Right renal cortex interstitium (tissue), 3 donors: ENCODE data around the gene COMMD2. TPM values are rescaled to one million over a fixed set of nuclear protein-coding genes. Genes with fewer than 3 reads are reported as not detected.
A peak's percentile ranks its signal among the peaks of the same experiment; 100 is the strongest.

Experiments
- DNase-seq, 3 donors: peaks; one replicate each; pipeline ENCODE4 v3.0.0-alpha.2; 2013; ENCODE audit warnings: low read depth in 3 of 3, low spot score in 2 of 3
- polyA plus RNA-seq, 3 donors: library from polyadenylated mRNA; unstranded; fragments of 120-200 nt; gene quantifications; one replicate each; pipeline ENCODE4 v1.2.1, GENCODE V29; 2013; ENCODE audit not compliant: insufficient read length in 3 of 3

The COMMD2 gene
- 10 to 100 TPM; 57.8 to 60.6 (median 59.6) TPM for polyA plus RNA-seq

DNA sequence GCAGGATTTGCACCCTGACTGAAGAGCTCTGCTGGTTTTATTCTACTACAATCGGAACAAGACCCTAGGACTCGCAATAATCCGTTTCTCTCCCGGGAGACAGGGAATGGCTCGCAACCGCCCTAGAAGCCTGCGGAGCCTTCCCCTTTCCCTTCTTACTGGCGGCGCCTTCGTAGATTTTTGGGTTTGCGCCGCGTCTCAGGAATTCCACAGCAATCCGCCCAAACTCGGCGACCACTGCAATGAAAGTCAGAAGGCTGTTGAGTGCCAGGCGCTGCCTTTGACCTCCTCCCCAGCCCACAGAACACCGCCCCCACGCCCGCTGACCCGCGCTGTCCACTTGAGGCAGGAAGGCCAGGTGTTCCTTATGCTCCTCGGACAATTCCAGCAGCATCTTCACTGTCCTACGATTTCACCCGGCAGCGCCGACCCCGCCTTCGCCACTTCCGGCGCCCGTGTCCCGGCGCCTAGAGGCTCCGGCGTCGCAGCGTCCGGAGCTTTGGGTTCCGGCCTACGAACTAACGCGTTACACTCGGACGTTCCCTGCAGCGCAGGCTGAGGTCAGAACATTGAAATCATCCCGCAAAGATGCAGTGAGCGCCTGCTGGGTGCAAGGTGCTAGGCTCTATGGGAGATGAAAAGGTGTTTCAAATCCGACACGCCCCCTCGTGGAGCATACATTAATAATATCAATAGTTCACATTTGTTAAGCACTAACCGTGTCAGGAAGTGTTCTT, at the start of gene COMMD2:
COMMD2 (minus strand) TSS at position 439 of the 737 bp plus-strand sequence; CDS start at position 394, 45 bp downstream.
- peak; percentile 64 to 77 (median 69) for DNase-seq

DNA sequence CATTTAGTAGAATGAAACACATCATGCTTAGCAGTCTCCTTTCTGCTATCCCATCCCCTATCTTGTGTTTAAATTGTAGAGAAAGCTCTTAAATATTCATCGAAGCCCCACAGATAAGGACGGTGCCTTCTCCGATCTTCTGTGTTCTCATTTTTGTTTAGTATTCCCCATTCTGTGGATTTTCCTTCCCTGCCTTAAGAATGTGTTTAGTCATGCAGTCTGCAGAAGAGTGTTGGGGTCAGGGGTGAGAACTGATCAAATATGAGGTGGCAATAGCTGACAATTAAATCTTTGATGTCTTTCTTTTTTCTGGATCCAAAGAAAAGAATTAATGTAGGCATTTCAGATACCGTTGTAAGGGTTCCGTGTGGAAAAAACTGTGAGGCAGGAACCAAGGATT, 49.4 kb upstream of the COMMD2 start:
- no peak for DNase-seq

DNA sequence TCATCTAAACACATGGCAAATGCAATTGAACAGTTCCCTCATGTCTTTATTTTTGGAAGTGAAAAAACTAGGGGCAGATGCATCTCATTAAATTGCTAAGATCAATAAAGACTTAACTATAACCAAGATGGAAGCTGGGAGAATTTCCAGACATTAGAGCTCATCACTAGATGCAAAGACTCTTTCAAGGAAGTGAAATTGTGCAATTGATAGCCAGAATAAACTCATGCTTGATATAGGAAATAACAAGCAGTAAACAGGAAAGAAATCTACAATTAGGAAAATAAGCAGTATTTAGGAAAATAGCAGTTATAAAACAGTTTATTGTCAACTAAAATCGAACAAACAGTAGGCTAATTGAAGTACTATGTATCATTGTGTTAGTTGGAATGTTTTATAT, 48.9 kb upstream of the COMMD2 start:
- DNase-seq: no peak

DNA sequence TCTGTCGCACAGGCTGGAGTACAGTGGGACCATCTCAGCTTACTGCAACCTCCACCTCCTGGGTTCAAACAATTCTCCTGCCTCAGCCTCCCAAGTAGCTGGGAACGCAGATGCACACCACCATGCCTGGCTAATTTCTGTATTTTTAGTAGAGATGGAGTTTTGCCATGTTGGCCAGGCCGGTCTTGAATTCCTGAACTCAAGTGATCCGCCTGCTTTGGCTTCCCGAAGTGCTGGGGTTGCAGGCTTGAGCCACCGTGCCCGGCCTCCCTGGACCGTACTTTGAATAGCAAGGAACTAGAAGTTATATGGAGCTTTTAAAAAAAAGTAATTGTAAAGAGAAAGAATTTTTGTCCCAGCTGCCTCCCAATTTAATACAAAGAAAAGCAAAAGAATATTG, 48.4 kb upstream of the COMMD2 start:
- no peak for DNase-seq

DNA sequence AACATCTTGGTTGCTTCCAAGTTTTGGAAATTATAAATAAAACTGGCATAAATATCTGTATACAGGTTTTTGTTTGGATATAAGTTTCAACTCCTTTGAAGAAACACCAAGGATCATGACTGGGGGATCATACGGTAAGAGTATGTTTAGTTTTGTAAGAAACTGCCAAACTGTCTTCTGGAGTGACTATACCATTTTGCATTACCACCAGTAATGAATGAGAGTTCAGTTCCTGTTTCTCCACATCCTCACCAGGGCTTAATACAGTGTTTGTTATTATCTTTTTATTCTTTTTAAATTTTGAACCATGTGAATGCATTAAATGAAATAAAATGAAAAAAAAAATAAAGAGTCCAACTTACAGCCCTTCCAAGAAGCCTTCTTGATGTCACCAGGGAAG, 43.7 kb upstream of the COMMD2 start:
- DNase-seq: no peak

DNA sequence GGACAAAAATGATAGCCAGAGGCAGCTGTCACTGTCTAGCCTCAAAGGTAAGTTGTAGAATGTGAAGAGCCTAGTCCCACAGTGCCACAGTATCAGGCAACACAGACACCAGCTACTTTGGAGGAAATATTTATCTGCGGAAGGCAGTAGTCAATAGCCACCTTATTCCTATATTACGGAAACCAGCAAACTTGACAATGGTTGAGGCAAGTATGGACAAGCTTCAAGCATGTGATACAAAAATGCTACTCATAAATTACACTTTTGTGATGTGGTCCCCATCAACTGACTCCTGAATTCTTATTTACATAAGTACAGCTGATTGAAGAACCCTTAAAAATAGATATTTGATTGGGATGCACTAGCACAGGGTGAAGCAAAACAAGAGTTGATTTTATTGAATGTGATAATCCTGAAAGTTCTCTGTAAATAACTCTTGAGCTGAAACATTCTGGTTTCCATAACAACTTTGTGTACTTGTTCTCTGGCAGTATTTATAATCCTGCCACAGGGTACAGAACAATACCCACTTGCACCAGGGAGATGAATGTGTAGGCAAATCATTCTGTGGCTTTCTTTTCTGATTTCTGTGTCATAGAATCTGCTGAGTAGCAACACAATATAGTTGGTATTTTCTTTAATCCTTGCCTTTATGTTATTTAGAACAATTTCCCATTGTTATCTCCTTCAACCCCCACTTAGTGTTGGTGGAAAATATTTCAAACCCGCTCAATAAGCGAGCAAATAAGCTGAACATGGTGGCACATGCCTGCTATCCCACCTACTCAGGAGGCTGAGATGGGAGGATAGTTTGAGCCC, 40.4 kb upstream of the COMMD2 start, which contains the start of gene ANKUB1:
ANKUB1 (minus strand) TSS at position 103 of the 819 bp plus-strand sequence. CDS start 188 bp downstream, outside the sequence.
- no peak for DNase-seq

DNA sequence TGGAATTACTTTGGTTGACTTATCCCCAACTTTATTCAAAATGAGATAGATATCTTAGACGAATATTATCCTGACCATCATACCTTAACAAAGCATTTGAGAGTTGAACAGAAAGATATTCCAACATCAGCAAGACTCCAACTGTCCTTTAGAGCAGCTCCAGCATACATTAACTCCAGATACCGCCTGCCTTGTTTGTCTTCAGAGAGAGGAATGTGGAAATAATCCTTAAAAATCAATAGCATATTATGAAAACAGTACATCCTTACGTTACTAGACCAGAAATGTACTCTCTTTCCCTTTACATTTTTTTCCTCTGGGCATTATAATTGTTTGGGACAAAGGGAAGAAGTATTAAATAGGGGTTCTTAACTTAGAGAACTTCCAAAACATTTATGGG, 38.4 kb upstream of the COMMD2 start:
- no peak for DNase-seq

DNA sequence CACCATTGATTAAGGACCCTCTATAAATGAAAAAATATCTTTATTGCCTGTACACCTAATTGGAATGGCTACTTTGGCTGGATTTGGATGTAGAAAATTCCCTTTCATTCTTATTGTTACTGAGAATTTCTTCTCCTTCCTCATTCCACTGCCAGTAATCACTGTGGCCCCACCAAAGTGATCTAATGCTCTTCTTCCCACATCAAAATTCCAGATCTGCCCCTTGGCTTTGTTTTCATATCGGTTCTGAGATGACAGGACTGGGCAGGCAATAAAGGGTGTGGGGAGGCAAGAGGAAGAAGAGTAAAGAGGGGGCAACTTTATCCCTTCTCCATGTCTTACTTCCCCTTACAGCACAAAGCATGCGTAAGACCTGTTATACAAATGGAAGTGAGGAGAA, 38.0 kb upstream of the COMMD2 start:
- no peak for DNase-seq

DNA sequence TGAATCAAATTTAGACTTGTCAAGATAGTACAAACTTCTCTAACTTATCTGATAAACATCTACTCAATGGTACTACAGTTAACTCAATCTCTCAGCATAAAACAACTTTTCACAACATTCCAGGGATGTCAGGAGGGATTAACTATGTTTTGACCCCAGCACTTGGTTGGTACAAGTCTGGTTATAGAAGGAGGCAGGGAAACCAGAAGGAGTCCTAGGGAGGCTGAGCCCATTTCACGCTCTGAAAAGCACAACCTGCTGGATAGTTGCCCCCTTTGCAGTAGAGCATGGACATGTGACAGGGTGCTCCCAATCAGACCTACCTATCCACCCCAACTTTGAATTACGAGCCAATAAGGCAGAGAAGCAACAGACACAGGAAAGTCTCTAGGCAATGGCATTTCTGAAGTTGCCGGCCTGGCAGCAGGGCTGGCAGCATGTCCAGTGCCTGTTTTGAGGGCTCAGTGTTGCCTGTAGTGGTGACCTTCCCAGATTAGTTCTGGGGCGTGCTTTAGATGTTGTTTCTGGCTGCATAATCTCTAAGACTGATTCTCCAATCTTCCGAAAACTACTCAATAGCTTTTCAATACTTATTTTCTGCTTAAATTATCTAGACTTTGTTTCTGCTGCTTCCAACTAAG, 31.9 kb upstream of the COMMD2 start:
- no peak for DNase-seq

DNA sequence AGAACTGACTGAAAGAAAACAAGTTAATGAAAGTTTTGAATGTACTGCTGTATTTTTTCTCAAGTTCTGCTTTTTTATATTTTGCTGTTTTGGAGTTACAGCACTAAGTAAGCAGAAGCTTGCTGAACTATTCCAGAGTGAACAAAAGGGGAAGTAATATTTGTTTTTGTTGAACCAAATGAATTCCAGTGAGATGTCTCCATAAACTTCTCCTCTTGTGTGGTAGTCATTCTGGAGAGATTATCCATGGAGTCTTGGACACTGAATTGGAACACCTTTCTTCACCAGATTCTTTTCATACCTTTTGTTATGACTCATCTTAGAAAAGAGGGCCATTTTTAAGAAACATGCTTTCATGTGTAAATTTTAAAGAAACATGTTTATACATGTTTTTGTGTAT, 31.3 kb upstream of the COMMD2 start:
- no peak for DNase-seq

DNA sequence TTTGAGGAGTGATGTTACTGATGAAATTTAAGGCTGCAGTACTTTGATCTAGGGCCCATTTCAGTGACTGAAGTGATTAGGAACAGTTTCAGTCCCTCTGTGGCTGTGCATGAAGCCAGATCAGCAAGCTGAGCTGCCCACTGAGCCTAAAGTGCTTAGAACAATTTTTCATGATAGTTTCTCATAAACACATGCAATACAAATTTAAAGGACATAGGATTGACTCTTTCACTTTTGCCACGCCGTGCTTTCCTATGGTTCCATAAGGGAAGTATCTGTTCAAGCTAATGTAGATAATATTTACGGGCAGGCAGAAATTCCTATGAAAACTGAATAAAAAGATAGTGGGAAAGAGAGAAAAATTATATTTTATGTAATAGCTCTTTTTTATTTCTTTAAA, 29.5 kb upstream of the COMMD2 start:
- DNase-seq: no peak

DNA sequence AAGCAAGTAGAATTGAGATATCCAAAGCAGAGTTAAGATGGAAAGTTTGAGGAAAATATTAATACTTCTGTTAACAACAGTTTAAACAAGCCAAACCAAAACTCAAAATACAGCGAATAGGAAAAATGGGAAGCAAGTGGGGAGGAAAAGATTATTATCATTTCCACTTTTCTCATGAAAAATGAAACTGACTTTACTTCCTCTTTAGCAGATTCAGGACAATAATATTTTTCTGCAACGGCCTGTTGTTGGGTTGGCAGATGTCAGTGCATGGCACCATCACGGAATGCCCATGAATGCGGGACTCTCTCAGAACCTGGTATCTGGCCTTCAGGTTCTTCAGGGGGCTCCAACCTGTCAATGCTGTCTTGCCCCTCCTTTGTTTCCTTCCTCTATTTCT, 28.9 kb upstream of the COMMD2 start:
- DNase-seq: no peak

DNA sequence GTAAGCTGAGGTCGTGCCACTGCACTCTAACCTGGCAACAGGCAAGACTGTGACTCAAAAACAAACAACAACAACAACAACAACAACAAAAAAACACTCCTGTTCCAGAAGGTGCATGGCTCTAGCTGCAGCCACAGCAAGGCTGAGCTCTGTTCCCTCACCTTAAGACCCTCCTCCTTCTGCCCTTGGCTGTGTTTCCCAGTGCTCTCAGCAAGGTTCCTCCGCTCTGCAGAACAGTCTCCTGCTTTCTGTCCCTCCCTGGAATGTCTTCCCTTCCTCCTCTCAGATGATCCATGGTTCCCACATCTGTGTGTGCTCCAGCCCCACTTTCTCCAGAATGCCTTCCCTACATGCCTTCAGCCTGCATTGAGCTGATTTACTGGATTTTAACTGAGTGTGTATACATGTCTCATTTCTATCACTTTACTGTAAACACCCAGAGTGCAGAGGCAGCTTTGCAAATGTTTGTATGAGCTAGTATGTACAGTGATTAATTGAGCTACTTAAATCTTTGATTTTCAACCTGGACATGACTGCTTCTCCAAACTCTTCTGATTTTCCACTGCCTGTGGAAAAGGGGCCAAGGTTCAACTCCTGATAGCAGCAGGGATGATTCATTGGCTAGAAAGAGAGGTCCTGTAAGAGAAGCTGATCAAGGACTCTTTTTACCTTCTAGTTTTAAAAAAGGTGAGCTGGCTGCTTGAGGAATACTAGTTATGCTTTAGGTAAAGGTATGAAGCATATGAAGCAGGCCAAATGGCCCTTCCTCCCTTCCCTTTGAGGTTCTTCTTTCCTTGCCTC, 25.3 kb upstream of the COMMD2 start:
- no peak for DNase-seq

DNA sequence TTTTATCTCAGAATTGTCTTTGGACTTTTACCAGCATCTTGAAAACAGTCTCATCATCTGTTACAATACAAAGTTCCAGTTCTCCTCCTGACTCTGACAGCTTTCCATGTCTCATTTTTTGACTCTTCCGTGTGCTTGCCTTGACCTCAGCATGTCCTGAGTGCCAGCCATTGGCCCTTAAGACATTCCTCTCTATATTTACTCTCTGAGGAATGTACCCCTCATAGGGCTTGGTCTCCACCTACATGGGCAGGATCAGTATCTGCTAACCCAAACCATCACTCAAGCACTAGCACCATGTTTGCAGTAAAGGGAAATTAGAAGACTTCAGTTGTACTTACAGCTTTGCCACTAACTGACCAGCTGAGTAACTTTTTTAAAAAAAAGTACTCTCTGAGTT, 23.9 kb upstream of the COMMD2 start:
- no peak for DNase-seq

DNA sequence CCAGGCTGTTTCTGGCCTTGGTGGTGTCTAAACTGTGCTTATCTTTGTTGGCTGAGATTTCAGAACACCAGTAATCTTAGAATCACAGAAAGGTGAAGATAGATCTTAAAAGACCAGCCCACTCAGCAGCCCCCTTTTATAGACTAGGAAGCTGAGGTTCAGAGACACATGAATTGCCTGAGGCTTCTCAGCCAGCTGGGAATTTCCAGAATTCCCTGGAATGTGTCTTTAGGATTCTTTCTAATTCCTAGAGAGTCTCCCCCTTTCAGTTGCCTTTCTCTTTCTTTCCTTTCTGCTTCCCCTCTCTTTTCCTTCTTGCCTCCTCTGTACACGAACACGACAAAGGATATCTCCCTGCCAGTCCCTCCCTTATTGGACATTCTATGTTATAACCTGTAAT, 20.6 kb upstream of the COMMD2 start:
- no peak for DNase-seq

DNA sequence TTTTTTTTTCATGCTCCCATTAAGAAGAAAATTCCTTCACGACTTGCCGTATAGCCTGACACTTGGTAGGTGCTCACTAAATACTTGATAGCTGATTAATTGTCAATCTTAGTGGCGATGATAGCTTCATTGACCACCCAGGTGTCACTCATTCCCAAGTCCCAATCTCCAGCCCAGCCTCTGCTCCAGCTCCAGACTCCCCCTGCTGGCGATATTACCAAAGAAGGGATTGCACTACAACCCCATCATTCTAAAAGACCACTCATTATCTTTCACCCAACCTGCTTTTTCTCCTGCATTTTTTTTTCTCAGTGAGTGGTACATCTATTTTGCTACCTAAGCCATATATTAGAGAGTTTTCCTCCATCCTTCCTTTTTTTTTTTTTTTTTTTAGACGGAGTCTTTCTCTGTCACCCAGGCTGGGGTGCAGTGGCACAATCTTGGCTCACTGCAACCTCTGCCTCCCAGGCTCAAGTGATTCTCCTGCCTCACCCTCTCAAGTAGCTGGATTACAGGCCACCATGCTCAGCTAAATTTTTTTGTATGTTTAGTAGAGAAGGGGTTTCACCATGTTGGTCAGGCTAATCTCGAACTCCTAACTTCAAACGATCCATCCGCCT, 19.5 kb upstream of the COMMD2 start:
- DNase-seq: no peak

DNA sequence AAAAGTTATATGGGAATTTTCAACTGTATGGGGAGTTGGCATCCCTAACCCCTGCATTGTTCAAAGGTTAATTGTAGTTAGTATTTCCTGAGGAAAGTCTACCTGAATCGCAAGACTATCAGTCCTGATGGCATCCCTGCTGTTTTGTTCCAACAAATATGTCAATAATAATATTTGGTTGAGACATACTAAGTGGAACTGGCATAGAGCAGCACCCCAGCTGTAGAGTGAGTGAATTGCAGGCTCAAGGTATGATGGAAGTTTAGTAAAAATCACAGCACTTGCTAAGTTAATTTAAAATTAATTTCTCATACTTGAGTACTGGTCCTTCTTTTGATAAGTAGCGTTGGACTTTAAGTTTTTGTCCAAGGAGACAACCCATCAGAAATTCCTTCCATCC, 18.0 kb upstream of the COMMD2 start:
- no peak for DNase-seq

DNA sequence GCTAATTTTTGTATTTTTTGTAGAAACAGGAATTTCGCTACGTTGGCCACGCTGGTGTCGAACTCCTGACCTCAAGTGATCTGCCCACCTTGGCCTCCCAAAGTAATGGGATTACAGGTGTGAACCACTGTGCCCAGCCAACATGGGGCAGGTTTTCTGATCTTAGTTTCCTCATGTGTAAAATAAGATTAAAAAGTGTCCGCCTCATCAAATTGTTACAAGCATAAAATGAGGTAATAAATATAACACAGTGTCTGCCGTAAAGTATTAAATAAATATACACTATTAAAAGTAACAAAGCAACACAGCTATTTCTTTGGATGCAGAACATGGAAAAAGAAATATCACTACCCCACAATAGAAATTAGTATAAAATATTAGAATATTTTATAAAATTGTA, 16.4 kb upstream of the COMMD2 start:
- no peak for DNase-seq

DNA sequence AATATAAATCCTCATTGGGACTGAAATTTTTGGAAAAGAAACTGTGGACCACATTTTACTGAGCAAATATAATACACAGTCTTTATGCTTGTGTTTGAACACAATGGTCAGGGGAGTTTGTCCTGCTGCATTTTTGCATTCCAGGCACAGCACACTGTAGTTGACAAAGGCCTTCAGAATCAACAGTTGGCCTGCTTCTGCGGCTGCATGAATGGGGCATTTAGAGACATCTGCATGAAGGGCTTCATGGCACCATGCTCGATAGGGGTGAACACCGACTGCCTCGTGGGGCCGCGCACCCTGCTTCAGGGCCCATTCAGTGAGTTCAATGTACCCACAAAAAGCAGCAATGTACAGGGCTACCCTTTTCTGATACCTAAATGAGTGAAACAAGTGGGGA, 15.4 kb upstream of the COMMD2 start:
- DNase-seq: no peak

DNA sequence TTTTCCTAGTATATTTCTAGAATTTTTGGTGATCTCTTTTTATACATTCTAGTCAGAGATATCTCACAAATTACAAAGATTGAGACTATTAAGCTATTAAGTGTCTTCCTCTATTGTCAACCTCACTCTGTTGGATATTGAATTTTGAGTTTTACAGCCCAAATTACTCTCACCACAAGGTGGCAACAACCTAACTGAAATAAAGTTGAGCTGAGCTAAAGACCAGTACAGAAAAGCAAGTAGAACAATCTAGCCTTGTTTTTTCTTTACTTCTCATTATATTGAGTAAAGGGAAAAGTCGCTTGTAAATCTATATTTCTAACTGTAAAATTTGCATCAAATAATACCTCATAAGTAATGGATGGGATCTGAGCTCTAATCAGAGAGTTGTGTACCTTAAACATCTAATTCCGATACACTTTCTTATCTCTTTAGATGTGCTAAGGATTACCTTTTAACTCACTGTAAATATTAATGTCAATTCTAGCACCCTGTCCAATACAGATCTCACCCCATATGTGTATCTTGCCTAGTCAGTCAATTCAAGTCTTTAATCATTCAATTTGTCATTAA, 13.6 kb upstream of the COMMD2 start:
- no peak for DNase-seq
